ENCODE measurements around the gene SECISBP2L. TPM values are rescaled to one million over a fixed set of nuclear protein-coding genes. Genes with fewer than 3 reads are reported as not detected.

SECISBP2L gene
- total RNA-seq, 2 donors from 2014 or later: 39.6 to 46.4 TPM

DNA sequence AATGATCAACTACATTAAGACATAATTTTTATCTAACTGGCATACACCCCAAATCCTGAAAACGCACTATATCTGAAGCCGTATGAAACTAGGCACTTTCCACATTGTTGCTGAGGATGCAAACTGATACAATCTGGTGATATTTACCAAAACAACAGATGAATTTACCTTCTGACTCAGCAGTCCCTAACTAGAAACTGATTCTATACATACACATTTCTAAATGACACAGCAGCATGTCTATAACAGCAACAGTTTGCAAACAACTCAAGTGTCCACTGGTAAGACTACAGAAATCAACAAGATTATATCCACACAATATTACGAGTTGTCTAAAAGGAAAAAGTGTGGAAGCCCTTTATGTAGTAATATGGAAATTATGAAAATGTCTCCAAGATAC, 22.9 kb downstream of the SECISBP2L start:
- no peaks in the 10 kb centered on the region for H3K9me3 ChIP-seq
- H3K4me1 ChIP-seq (replicated peaks): no peaks in the 10 kb centered on the region
- H3K27me3 ChIP-seq (replicated peaks; ENCODE audit: insufficient read depth): no peaks in the 10 kb centered on the region
- no peak overlapping the region for H3K4me3 ChIP-seq
- no peak overlapping the region for H3K27ac ChIP-seq
- intact Hi-C loops (cut with DNase I): no loop called here
- WGBS: 87% methylated on average over 3 of the region's 3 CpGs
- no peak for DNase-seq (ENCODE audit: low spot score)
- TF ChIP-seq, protein P1, sequence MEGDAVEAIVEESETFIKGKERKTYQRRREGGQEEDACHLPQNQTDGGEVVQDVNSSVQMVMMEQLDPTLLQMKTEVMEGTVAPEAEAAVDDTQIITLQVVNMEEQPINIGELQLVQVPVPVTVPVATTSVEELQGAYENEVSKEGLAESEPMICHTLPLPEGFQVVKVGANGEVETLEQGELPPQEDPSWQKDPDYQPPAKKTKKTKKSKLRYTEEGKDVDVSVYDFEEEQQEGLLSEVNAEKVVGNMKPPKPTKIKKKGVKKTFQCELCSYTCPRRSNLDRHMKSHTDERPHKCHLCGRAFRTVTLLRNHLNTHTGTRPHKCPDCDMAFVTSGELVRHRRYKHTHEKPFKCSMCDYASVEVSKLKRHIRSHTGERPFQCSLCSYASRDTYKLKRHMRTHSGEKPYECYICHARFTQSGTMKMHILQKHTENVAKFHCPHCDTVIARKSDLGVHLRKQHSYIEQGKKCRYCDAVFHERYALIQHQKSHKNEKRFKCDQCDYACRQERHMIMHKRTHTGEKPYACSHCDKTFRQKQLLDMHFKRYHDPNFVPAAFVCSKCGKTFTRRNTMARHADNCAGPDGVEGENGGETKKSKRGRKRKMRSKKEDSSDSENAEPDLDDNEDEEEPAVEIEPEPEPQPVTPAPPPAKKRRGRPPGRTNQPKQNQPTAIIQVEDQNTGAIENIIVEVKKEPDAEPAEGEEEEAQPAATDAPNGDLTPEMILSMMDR (IDR thresholded peaks at IDR 0.05): no peak
- no peak for TF ChIP-seq POLR2A (IDR thresholded peaks at IDR 0.05)
- TF ChIP-seq POLR2AphosphoS5 (IDR thresholded peaks at IDR 0.05): no peak
- peaks cover 0 to under 1% of the 10 kb centered on the region in 2 donors for H3K36me3 ChIP-seq

DNA sequence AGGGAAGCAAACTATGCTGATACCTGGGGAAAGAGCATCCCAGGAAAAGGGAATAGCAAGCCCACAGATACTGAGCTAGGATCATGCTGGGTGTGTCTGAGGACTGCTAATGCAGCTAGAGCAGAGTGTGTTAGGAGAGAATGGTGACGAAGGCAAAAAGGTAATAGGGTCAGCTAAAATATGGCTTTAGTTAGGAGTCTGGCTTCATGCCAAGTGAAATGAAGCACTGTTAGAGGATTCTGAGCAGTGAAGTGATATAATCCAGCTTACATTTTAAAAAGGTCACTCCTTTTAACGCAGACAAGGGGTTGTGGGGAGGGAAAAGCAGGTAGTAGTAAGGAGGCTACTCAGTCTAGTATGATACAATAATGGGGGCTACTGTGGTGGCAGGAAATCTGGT, 30.4 kb downstream of the SECISBP2L start:
- no peak for DNase-seq (ENCODE audit: low spot score)
- no peak overlapping the region for H3K4me3 ChIP-seq
- 64% methylated on average over 2 of the region's 2 CpGs for WGBS
- intact Hi-C loops (cut with DNase I): no loop called here
- H3K9me3 ChIP-seq: no peaks in the 10 kb centered on the region
- no peaks in the 10 kb centered on the region for H3K4me1 ChIP-seq (replicated peaks)
- no peak overlapping the region for H3K27ac ChIP-seq
- H3K36me3 ChIP-seq: no peaks in the 10 kb centered on the region
- H3K27me3 ChIP-seq (replicated peaks; ENCODE audit: insufficient read depth): no peaks in the 10 kb centered on the region
- TF ChIP-seq POLR2A (IDR thresholded peaks at IDR 0.05) (no peak), POLR2AphosphoS5 (IDR thresholded peaks at IDR 0.05) (no peak)
- TF ChIP-seq, protein P1 (IDR thresholded peaks at IDR 0.05): no peak

DNA sequence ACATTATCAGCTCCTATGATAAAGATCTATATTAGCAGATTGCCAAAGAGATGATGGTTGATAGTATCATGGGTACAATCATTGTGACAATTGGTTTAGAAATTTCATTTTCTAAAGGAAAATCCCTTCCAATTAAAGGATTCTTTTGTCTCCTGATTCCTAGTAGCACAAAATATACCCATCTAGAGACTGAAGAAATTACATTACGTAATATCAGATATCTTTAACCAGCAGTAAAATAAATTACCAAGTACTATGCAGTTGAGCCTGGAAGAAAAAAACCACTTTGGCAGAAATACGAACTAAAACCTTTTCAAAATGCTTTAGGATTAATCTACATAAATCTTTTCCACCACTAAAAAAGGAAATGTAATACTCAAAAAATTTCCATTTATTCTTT, 46.9 kb downstream of the SECISBP2L start:
- Histone ChIP-seq H3K4me1 (replicated peaks) (peaks cover 1% of the 10 kb centered on the region), H3K27me3 (replicated peaks; ENCODE audit: insufficient read depth) (no peaks in the 10 kb centered on the region), H3K9me3 (no peaks in the 10 kb centered on the region), H3K27ac (no peak overlapping the region), H3K36me3 (no peaks in the 10 kb centered on the region), H3K4me3 (no peak overlapping the region)
- WGBS: 83% methylated on average over 2 of the region's 2 CpGs
- intact Hi-C loops (cut with DNase I): no loop called here
- DNase-seq (ENCODE audit: low spot score): no peak
- TF ChIP-seq POLR2A (IDR thresholded peaks at IDR 0.05) (no peak), POLR2AphosphoS5 (IDR thresholded peaks at IDR 0.05) (no peak)
- TF ChIP-seq, protein P1 (IDR thresholded peaks at IDR 0.05): no peak

DNA sequence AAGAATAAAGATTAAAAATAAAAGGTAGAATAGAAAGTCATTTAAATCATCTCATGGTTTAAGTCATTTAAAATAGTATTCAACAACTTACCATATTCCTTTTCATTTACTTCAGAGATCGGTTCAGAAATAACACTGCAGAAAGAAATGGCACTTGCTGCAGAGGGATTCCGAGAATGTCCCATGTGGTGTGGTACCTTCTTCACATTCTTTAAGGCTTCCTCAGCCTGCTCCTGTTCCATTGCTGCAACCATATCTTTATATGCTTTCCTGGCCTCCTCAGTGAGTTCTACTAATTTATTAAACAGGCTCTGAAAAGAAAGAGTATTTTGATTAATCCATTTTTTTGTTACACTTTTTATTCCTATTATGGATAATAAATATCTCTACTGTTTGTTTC, 50.0 kb downstream of the SECISBP2L start:
- H3K9me3 ChIP-seq: no peaks in the 10 kb centered on the region
- H3K36me3 ChIP-seq: peaks cover 0 to 8% of the 10 kb centered on the region in 2 donors
- no peaks in the 10 kb centered on the region for H3K27me3 ChIP-seq (replicated peaks; ENCODE audit: insufficient read depth)
- TF ChIP-seq POLR2A (IDR thresholded peaks at IDR 0.05): no peak
- TF ChIP-seq POLR2AphosphoS5 (IDR thresholded peaks at IDR 0.05): no peak
- TF ChIP-seq, protein P1 (IDR thresholded peaks at IDR 0.05): no peak
- DNase-seq (ENCODE audit: low spot score): no peak
- peaks cover 4% of the 10 kb centered on the region for H3K4me1 ChIP-seq (replicated peaks)
- H3K4me3 ChIP-seq: no peak overlapping the region
- WGBS: 94% methylated on average over 2 of the region's 2 CpGs
- H3K27ac ChIP-seq: no peak overlapping the region
- intact Hi-C loops (cut with DNase I): no loop called here

DNA sequence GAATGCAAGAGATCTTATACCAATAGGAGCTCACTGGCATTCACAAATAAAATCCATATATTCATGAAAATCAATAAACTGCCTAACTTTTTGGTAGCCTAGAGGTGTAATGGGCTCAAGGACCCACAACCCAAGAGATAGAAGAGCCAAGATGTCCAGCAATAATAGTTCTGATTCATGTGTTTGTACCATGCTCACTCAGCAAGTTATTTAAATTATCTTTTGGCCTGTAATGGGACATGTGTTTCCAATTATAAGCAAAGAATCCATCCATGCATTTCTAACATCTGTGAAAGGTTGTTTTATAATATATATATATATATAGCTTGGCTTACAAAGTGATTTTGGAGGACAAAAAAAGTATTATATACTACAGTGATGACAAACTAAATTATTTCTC, 52.9 kb downstream of the SECISBP2L start:
- H3K4me3 ChIP-seq: no peak overlapping the region
- intact Hi-C loops (cut with DNase I): no loop called here
- H3K4me1 ChIP-seq (replicated peaks): peaks cover 4% of the 10 kb centered on the region
- H3K27ac ChIP-seq: no peak overlapping the region
- no peaks in the 10 kb centered on the region for H3K27me3 ChIP-seq (replicated peaks; ENCODE audit: insufficient read depth)
- DNase-seq (ENCODE audit: low spot score): no peak
- H3K9me3 ChIP-seq: no peaks in the 10 kb centered on the region
- no peak for TF ChIP-seq POLR2AphosphoS5 (IDR thresholded peaks at IDR 0.05)
- no peak for TF ChIP-seq POLR2A (IDR thresholded peaks at IDR 0.05)
- TF ChIP-seq, protein P1 (IDR thresholded peaks at IDR 0.05): no peak
- H3K36me3 ChIP-seq: peaks cover 0 to 8% of the 10 kb centered on the region in 2 donors

Measured in prostate gland (tissue), 2 donors.